ENCODE results near the gene EIF2B1.
"Not testable (repeated sequence)": the region's sequence is repeated elsewhere in the genome, so short reads cannot be mapped to it uniquely, and the experiment has no call there.

EIF2B1 gene

DNA sequence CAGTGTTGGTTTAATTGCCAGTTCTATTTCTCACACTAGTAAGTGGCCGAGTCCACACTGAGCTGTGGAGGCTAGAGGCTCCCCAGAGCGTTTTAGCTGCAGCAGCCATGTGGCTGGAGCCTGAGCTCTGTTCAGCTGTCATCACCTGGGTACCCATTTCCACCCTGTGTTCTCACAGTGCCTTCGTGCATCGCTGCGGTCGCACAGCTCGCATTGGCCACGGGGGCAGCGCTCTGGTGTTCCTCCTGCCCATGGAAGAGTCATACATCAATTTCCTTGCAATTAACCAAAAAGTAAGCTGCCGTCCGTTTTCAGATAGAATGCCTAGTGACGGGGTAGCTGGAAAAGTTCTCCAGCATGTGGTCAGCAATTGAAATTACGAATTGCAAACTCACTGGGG, 15.9 kb downstream of the EIF2B1 start:
- DNase-seq (ENCODE audit: low read depth in 2 of 2): no peak

DNA sequence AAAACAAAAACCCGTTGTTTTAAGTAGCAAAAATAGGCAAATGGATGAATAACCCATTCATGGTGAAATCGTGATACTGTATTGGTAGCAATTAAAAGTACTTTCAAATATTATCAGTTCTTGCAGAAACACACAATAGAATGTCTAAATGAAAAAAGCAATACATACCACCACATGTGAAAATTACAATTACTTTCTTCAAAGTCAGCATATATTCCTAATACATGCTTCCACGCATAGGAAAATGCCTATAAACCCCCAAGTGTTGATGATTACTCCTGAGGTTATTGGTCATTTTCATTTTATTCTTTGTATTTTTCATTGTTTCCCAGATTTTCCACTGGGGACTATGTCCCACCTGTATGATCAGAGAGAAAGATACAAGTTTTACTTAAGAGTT, 16.3 kb downstream of the EIF2B1 start:
- DNase-seq (ENCODE audit: low read depth in 2 of 2): no peak

DNA sequence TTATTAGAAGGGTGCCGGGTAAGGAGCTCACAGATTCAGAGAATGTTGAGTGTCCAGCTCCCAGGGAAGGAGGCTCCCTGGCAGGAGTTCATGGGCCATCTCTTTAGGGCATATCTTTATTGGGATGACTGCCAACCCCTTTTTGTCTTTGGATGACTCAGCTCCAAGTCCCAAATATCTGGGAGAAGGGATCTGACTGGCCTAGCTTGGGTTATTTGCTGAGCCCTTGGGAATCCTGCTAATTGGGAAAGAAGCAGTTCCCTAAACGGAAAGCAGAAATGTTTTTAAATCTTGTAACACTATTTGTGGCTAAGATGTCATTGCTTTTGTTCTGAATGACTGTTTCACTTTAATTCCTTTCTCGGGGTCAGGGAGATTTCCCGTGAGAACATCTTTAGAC, 19.0 kb downstream of the EIF2B1 start:
- no peak for DNase-seq (ENCODE audit: low read depth in 2 of 2)

DNA sequence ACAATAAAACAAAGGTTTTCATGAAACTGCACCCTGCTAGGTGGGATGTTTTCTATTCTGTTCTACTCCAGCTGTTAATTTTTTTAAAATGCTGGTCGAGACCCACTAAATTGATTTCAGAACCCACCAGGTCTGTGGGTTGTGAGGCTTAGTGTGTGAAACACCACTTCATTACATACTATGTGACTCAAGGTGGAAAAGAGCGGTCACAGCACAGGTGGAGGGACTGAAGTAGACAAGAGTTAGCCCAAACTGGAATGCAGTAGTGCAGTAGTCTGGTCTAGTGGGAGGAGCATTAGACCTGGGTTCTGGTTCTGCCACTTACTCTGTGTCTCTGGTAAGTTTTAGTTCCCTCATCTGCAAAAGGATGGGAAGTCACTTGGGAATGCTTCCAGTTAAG, 19.4 kb downstream of the EIF2B1 start:
- DNase-seq (ENCODE audit: low read depth in 2 of 2): no peak

DNA sequence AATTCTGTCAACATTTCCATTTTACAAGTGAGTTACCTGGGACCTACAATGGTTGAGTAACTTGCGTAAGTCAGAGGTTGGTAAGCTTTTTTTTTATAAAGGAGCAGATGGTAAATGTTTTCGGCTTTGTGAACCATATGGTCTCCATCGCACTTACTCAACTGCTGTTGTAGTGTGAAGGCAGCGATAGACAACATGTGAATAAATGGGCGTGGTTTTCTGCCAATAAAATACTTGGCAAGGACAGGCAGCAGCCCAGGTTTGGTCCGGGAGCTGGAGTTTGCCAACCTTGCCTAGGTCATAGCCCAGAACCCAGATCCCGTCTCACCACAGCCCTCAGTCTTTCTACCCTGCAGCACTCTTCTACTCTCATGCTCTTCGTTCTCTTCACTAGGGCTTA, 25.3 kb downstream of the EIF2B1 start:
- DNase-seq (ENCODE audit: low read depth in 2 of 2): no peak

DNA sequence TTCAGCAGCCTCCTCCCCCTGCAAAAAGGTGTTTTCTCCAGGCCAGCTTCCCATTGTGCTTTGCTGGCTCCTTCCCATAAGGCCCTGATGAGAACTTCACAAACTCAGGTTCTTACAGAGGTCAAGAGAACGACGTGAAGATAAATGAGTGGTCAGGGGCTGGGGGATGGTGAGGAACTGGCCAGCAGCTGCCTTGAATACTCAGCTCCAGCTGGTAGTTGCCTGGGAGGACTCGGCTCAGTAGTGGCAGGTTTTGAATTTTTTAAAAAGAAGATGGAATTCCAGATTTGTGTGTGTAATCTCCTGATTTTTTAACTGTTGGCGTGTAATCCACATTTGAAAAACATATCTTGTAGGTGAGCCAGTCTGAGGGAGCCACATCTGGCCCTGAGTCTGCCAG, 25.7 kb downstream of the EIF2B1 start:
- no peak for DNase-seq (ENCODE audit: low read depth in 2 of 2)

DNA sequence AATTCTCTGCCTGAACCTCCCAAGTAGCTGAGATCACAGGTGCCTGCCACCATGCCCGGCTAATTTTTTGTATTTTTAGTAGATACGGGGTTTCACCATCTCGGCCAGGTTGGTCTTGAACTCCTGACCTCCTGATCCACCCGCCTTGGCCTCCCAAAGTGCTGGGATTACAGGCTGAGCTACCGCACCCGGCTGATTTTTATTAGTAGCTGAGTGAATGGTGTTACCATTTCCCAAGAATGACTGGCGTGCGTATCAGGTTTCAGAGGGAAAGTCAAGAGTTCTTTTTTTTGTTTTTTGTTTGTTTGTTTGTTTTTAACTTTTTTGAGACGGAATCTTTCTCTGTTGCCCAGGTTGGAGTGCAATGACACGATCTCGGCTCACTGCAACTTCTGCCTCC, 30.0 kb downstream of the EIF2B1 start:
- not testable (repeated sequence) for DNase-seq (ENCODE audit: low read depth in 2 of 2)

DNA sequence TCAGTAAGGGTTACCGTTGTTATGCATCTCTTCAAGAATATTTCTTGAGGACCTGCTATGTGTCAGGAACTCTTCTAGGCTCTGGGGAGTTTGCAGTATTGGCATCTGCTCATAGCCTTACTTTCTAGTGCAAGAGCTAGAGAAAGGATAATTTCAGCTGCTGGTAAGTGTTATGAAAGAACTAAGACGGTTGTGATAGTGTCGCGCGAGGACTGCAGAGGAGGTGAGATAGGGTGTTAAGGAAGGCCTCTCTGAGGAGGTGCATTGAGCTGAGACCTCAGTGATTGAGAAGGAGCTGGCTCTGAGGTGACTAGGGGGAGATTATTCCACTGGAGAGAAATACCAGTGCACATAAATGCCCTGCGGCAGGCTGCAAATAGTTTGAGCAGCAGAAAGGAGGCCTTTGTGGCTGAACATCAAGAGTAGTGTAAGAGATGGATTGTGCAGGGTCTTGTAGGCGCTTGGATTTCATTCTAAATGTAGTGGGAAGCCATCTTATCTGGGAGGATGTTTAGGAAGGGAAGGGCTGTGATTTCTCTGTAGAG, 30.8 kb downstream of the EIF2B1 start:
- DNase-seq (ENCODE audit: low read depth in 2 of 2): no peak

DNA sequence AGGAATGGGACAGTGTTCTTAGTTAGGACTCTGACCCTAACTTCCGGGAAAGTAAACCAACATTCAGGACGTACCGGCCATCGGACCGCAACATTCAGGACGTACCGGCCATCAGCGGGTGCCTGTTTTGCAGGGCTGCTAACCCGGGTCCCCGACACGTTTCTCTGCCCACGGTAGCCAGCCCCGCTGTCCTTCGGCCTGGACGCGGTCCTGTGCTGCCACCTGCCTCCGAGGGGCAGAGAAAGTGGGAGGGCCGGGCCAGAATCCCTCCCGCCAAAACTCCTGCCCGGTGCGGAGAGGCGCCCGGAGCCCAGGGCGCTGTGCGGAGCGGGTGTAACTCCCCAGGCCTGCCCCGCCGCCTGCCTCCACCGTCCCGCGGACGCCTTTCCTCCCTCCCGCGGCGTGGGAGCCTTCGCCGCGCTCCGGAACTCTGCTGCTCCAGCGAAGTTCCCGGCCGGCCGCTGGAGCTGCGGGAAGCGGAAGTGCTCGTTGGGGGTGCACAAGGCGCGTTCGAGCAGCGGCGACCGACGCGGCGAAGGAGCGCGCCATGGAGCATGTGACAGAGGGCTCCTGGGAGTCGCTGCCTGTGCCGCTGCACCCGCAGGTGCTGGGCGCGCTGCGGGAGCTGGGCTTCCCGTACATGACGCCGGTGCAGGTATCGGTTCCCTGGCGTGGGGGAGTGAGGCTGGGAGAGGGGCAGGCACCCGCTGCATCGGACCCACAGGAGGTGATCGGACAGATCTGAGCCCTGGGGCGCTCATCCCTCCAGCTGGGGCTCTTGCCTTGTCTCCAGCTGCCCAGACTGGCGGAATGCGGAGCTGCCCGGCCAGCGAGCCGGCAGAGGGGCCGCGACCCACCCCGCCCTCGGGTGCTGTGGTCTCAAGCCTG, 31.6 kb downstream of the EIF2B1 start, which contains the start of gene DDX55:
TSS of gene DDX55 (plus strand) at position 498 of the 888 bp plus-strand sequence. CDS start at position 548, 50 bp downstream.
- peak; percentile 76 to 82 for DNase-seq (ENCODE audit: low read depth in 2 of 2)

DNA sequence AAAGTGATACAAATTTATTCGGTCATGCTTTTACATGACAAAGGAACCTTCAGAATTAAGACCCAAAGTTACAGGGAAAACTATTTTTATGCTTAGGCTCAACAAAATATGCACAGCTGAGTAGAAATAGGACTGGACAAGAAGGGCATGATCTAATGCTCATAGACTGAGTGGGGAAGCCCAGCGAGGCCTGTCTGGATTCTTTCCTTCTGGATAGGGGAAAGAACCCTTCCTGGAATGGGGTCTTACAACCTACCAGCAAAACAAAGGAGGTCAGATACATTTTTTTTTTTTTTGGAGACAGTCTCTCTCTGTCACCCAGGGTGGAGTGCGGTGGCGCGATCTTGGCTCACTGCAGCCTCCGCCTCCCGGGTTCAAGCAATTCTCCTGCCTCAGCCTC, 33.8 kb downstream of the EIF2B1 start:
- DNase-seq (ENCODE audit: low read depth in 2 of 2): no peak

DNA sequence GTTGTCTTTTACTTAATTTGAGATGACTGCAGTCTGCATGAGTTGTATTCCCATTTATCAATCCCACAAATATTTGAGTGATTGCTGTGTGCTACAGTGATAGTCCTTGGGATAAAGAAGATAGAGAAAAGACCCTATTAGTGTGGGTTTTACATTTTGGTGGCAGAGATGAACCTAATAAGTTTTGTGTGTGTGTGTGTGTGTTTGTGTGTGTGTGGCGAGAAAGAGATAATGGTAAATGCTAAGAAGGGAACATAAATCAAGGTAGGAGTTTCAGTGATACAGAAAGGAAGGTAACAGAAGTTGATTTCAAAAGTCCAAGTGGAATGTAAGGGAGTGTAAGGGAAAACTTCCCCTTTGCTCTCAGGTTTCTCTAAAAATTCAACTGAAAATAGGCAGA, 34.2 kb downstream of the EIF2B1 start:
- DNase-seq (ENCODE audit: low read depth in 2 of 2): no peak

DNA sequence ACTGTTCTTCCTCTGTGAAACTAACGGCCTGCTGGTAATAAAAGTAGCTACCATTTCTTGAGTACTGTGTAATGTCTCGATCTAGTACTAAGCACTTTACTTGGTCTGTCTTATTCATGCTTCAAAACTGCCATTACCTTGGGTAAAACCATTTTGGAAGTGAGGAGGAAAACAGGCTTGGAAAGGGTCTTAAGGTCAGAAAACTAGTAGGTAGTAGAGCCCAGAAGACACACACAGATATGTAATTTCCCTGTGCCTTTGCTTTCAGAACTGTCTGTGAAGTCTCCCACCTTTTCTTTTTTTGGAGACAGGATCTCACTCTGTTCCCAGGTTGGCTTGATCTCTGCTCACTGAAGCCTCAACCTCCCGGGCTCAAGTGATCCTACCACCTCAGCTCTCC, 35.0 kb downstream of the EIF2B1 start:
- no peak for DNase-seq (ENCODE audit: low read depth in 2 of 2)

DNA sequence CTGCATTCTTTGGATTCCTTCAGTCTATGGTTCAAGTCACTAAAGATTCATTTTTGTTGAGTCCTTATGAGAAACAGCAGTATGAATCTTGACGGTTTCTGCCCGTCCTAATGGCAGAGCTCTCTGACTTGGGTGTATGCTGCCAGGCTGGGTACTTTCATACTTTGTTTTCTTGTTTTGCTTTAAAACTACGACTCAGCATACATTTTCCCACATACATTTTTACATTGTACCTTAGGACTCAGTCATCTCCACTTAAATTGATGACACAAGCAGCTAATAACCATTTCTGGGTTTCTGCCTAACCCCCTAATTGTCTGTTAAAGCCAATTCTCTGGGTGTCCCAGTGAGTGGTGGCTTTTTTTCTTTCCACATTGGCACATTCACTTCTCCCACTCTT, 36.4 kb downstream of the EIF2B1 start:
- no peak for DNase-seq (ENCODE audit: low read depth in 2 of 2)

DNA sequence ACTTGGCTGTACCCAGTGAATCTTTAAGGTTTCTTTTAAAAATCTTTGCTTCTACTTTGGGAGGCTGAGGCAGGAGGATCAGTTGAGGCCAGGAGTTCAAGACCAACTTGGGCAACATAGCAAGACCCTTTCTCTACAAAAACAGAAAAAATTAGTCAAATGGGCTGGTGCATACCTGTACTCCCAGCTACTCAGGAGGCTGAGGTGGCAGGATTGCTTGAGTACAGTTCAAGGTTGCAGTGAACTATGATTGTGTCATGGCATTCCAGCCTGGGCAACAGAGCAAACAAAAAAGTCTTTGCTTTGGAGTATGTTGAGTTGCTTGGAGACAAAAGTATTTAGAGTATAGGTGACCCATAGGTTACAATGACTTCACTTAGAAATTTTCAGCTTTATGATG, 37.8 kb downstream of the EIF2B1 start:
- no peak for DNase-seq (ENCODE audit: low read depth in 2 of 2)

DNA sequence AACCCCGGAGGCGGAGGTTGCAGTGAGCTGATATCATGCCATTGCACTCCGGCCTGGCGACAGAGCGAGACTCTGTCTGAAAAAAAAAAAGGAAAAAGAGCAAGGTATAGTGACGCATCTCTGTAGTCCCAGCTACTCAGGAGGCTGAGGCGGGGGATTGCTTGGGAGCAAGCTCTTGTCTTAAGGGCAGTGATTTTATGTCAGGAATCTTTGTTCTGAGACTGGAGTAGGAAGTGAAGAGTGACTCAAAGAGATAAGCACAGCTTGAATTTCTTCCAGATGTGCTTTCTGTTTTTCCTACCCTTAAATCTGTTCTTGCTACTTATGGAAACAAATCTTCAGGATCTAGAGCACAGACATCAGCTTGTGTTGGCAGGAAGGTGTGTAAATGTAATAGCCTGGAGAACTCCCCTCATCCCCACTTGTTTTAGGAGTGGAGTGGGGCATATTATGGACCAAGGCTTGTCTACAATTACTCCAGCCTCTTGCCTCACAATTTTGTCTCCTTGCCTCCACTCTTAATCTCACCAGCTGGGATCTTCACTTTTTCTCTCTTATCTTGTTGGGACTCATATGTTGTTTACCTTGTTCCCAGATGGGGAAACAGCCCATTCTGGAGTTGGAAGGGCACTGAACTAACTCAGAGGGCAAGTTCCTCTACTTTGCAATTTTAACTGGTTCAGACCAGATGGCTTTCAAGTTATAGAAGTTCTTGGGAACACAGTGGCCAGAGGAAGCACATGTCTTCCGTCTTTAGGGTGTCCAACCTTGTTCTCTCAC, 41.6 kb downstream of the EIF2B1 start:
- DNase-seq (ENCODE audit: low read depth in 2 of 2): no peak

DNA sequence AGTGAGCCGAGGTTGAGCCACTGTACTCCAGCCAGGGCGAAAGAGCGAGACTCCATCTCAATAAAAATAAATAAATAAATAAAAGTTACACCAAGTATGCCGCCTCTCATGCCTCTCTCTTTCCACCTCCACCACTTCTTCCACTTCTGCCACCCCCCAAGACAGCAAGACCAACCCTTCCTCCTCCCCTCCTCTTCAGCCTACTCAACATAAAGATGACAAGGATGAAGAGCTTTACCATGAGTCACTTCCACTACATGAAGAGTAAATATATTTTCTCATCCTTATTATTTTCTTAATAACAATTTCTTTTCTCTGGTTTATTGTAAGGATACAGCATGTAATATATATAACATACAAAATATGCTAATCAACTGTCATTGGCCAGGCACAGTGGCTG, 52.7 kb downstream of the EIF2B1 start:
- no peak for DNase-seq (ENCODE audit: low read depth in 2 of 2)

DNA sequence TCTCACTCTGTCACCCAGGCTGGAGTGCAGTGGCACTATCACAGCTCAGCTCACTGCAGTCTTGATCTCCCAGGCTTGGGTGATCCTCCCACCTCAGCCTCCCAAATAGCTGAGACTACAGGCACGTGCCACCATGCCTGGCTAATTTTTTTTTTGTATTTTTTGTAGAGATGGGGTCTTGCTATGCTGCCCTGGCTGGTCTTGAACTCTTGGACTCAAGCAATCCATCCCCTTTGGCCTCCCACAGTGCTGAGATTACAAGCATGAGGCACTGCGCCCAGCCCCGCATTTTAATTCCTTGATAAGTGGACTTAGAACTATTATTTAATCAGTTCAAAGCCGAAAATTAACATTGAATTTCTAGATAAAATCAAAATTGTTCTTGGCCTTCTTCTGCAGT, 54.7 kb downstream of the EIF2B1 start:
- DNase-seq (ENCODE audit: low read depth in 2 of 2): not testable (repeated sequence)

DNA sequence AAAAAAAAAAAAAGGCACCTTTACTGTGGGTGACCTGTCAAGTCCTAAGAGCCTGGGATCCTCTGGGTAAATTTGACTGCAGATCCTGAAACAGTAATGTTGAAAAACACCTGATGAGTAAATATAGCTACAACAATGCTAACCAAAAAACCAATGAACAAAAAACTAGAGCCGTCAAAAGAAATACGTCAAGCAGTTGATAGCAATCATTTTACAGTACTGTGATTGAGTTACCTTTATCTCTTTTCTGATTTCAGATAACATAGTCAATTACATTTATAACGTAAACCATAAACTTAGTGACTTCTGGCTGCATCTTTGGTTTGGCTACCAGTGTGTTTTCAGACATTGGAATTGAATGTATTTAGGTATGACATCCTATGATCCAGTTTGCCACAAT, 55.2 kb downstream of the EIF2B1 start:
- DNase-seq (ENCODE audit: low read depth in 2 of 2): no peak

DNA sequence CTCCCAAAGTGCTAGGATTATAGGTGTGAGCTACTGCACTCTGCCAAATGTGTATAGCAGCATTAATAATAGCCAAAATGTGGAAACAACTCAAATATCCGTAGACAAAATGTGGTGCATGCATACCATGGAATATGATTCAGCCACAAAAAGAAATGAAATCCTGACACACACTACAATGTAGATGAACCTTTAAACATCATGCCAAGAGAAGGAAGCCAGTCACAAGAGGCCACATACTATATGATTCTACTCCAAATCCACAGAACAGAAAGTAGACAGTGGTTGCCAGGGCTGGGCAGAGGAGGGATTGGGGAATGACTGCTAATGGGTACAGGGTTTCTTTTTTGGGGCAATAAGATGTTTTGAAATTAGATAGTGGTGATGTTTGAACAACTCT, 56.9 kb downstream of the EIF2B1 start:
- no peak for DNase-seq (ENCODE audit: low read depth in 2 of 2)

DNA sequence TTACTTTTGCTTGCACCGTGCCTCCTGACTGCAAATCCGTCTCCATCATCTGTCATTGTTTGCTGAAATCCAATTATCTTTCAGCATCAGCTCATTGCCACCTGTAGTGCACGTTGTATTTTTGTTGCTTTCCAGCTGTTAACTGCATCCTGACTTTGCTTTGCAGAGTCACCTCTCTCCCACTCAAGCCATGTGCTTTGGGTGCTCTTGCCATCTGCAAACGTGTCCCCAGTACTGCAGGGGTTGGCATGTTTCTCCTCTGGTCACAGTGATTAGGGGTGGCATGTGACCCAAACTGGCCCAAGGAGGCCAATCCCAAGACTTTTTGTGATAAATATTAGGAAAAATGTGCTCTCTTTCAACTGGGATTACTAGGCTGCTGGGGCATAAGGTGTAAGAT, 59.6 kb downstream of the EIF2B1 start:
- no peak for DNase-seq (ENCODE audit: low read depth in 2 of 2)

DNA sequence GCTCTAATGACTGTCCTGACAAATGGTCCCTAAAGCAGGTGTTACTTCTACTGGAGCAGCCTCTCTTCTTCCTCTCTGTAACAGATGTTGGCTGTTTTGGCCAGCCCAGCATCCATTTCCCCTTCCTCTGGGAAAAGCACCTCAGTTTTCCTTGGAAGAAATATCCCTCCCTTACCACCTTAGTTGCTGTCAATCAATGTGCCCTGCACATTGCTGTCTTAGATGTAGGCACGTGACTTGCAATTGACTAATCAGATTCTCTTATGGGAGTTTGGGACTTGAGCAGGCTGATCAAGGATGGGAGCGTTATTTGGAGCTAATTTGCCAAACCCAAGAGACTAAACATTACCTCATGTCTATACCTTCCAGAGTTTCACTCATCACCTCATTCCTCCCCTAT, 61.1 kb downstream of the EIF2B1 start:
- no peak for DNase-seq (ENCODE audit: low read depth in 2 of 2)

DNA sequence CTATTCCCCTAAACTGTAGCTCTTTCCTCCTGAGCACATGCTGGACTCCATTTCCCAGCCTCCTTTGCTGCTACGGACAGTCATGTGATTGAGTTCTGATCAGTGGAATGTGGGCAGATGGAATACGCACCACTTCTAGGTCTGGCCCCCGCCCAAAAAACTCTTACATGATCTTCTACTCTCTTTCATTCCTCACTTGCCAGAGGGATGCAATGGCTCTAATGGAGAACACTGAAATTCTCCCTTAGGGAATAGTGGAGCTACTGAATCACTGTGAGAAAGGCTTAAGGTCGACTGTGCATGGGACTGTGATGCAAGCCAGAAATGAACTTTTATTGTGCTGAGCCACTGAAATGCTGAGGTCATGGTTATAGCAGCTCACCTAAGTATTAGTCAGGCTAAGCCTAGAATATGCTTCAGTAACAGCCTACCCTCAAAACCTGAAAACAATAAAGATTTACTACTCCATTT, 62.1 kb downstream of the EIF2B1 start:
- no peak for DNase-seq (ENCODE audit: low read depth in 2 of 2)
